GM20000 (cell line): ENCODE data around the gene GSK3A.

ENCODE experiments used
- DNase-seq: peaks from one replicate; pipeline ENCODE4 v3.0.0; 2012; ENCODE audit warnings: low spot score
- TF ChIP-seq, protein P1 (sequence below): IDR thresholded peaks from 2 replicates; pipeline ENCODE4 v1.5.1; 2012; ENCODE audit warnings: mild to moderate bottlenecking, control low read depth; ENCODE audit errors: extremely low read depth, missing control alignments

The GSK3A gene

DNA sequence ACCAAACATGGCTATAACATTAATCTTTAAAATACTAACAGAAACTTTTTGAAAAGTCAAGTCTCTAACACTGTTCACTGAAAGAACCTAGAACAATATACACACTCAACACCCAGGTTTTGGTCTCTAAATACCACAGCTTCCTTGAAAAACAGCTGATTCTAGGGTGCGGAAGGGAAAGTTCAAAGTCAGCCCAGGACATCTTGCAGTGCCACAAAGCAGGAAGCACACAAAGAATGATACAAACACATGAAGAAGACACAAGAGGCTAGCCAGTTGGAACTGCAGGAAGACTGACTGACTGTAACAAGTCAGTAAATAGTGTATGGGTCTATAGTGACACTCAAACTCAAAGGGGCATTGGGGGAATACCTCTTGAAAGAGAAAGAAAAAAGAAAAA is 29.5 kb downstream of the GSK3A start:
- TF ChIP-seq, protein P1, sequence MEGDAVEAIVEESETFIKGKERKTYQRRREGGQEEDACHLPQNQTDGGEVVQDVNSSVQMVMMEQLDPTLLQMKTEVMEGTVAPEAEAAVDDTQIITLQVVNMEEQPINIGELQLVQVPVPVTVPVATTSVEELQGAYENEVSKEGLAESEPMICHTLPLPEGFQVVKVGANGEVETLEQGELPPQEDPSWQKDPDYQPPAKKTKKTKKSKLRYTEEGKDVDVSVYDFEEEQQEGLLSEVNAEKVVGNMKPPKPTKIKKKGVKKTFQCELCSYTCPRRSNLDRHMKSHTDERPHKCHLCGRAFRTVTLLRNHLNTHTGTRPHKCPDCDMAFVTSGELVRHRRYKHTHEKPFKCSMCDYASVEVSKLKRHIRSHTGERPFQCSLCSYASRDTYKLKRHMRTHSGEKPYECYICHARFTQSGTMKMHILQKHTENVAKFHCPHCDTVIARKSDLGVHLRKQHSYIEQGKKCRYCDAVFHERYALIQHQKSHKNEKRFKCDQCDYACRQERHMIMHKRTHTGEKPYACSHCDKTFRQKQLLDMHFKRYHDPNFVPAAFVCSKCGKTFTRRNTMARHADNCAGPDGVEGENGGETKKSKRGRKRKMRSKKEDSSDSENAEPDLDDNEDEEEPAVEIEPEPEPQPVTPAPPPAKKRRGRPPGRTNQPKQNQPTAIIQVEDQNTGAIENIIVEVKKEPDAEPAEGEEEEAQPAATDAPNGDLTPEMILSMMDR = no peak
- DNase-seq = no peak

DNA sequence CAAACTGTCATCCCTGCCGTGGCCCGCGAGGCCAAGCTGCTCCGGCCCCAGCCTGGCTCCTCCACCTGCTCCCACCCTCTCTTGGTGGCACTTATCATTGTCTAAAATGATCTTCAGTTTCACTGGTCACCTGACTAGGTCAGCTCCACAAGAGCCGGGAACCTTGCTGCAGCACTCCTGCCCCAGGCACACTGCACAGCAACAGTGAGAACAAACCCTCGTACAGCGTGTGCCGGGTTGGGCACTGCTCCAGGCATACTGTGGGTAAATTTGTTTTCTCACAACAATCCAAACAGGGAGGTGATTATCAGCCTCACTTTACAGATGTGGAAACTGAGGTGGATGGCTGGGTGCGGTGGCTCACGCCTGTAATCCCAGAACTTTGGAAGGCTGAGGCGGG is 33.8 kb downstream of the GSK3A start:
- DNase-seq = no peak

DNA sequence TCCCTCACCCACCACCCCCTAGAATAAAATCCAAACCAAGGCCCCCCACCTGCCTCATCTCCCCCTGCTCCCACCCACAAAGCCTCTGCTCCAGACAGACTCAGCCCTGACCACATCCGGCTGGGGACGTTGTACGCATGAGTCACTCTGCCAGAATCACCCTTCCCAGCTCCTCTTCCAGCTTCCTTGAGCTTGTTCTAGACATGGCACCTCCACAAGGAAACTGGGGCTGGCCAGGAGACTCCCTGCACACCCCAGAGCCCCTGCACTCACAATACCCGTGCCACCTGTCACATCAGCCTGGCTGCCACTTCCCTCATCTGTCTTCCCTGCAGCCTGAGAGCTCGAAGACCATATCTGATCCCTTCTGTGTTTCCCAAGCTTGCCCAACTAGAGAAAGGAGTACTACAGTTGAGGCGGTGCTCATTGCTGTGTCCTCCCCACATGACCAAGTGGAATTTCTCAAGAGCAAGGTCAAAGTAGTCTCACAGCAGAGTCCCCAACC is 34.6 kb downstream of the GSK3A start:
- TF ChIP-seq, protein P1 = no peak
- DNase-seq = no peak

More for the DNA sequence above, 33.8 kb downstream of the GSK3A start:
- TF ChIP-seq, protein P1 = no peak

DNA sequence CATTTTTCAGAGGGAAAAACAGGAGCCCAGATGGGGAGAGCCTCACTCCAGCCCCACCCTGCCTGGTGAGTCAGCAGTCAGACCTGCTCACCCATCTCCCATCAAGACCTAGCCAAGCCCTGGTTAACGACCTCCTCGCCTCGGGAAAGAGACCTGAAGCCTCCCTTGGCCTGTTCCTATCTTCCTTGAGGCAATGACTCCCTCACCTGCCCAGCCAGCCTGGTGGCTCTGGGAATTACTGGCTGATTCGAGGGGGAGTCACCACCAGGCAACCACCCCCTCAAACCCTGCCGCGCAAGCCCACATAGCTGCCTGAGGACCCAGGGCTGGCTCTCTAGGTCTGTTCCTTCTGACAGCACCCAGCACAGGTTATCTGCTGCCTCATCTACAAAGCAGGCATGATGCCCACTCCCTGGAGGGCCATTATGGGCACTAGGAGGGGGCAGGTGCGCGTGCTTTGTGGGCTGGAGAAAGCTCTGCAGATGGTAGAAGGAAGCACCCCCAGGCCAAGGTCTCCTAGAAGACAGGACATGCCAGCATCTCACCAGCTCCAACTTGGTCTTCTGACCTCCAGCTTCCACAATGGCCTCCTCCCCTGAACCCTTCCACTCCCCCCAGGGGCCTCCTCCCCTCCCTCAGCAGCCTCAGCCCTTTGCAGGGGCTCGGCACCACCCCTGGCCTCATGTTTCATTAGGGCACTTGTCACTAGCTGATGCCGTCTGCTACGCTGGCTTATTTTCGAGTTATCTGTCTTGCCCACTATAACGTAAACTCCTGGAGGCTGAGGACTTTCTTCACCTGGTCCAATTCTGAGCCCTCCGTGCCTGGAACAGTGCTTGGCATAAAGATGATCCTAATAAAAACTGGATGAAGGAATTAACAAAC is 35.3 kb downstream of the GSK3A start:
- TF ChIP-seq, protein P1 = no peak
- DNase-seq = no peak

DNA sequence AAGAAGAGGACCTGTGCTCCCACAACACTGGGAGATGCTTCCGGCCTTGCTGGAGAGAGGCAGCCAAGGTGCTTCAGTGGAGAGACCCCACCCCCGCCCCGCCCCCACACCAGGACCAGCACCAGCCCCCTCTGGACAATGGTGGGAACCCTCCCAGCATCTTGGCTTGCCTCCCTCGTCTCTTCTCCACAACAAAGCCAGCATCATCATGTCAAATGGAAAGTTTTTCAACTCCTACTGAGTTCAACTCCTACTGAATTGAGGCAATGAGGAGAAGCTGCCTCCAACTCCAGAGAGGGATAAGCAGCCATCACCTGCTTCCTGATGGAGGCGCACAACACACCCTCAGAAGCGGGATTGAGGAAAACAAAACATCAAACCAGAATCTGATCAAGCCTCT is 37.7 kb downstream of the GSK3A start:
- no peak for DNase-seq
- TF ChIP-seq, protein P1 = no peak

DNA sequence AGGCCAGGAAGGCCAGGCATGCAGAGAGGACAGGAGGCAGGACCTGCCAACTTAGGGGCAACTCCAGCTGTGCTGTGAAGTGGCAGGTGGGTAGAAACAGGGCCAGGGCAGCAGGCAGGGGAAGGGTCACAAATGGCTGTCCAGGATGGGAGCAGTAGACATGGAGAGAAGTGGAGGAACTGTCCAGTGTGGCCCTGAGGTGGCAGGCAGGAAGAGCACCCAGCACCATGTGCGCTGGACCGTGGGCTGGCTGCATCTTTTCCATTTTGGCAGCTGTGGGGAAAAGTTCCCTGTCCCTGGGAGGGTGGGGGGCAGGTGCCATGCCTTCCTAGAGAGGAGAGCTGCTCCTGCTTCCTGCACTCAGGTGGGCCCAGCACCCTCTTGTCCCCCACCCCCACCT is 38.7 kb downstream of the GSK3A start:
- TF ChIP-seq, protein P1 = no peak
- no peak for DNase-seq

DNA sequence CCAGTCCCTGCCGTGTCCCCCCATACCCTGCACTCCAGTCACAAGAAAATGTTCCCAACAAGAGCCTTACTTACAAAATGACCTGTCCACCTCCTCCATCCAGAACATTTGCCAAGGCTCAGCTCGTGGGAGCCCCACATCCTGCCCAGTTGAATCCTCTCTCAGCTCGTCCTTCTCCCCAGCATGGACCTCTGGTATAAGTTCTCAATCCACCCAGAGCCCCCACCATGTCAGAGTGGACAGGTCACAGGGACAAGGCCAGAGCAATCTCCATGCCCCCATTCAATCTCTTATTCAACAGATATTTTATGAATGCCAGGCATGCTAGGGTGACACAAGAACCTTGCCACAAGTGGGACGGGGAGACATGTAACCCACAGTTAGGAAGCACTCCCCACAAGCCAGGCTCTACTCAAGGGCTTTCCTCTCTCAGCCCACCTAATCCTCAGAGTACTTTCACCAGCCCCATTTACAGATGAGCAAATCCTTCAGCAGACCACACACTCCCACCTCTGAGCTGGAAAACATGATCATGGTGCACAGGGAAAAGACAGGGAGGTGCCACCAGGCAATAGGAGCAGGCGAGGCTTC is 40.0 kb downstream of the GSK3A start:
- DNase-seq = no peak

More for the DNA sequence above, 40.0 kb downstream of the GSK3A start:
- TF ChIP-seq, protein P1 = no peak
